CD4-positive, alpha-beta T cell (primary cell): ENCODE measurements around the gene TMEM40. TPM values are rescaled to one million over a fixed set of nuclear protein-coding genes. Genes with fewer than 3 reads are reported as not detected.
"Not testable (repeated sequence)": the region's sequence is repeated elsewhere in the genome, so short reads cannot be mapped to it uniquely, and the experiment has no call there.

ENCODE experiments used
- ATAC-seq: fragments of 200-7000 bp; cut with Tn5 transposase; one replicate; pipeline ENCODE4 v1.10.0; 2022; ENCODE audit warnings: mild to moderate bottlenecking; ENCODE audit not compliant: poor library complexity
- CTCF ChIA-PET: fragments of 350-600 bp; sonication (Branson Sonifier 250); formaldehyde crosslinking; loops from one replicate; lab custom pipeline; 2021; ENCODE audit warnings: antibody characterized with exemption, inconsistent platforms; lab: Charles Lee
- POLR2A ChIA-PET: fragments of 350-600 bp; sonication (Branson Sonifier 250); formaldehyde crosslinking; loops from one replicate; lab custom pipeline; 2021; ENCODE audit warnings: antibody characterized with exemption, inconsistent platforms; lab: Charles Lee
- DNase-seq, 14 experiments: peaks; one replicate each; pipeline ENCODE4 v3.0.0-alpha.2; 2013 to 2020; ENCODE audit warnings: mixed read lengths in 2 of 14
- H3K27ac ChIP-seq, 2 donors: one replicate each; pipeline versions ENCODE4 v1.5.1 to v1.7.0; 2013; ENCODE audit warnings: low read length in 2 of 2, low read depth in 1 of 2, mild to moderate bottlenecking in 1 of 2
- H3K27me3 ChIP-seq, 2 experiments: 1 replicate in 1 of 2; 2 replicates in 1 of 2; pipeline versions ENCODE4 v1.6.1 to v1.7.0; 2013; ENCODE audit warnings: low read length in 2 of 2, control low read depth in 1 of 2, mild to moderate bottlenecking in 1 of 2, moderate library complexity in 1 of 2; ENCODE audit not compliant: insufficient read depth in 2 of 2, control insufficient read depth in 1 of 2
- H3K36me3 ChIP-seq: one replicate; pipeline ENCODE4 v1.6.1; 2013; ENCODE audit warnings: low read length, control low read depth; ENCODE audit not compliant: insufficient read depth
- H3K4me1 ChIP-seq: one replicate; pipeline ENCODE4 v1.6.1; 2013; ENCODE audit warnings: low read length, control low read depth; ENCODE audit not compliant: insufficient read depth
- H3K4me3 ChIP-seq: one replicate; pipeline ENCODE4 v1.5.1; 2013; ENCODE audit warnings: mild to moderate bottlenecking, low read length, moderate library complexity
- H3K9me3 ChIP-seq, 2 experiments: 1 replicate in 1 of 2; 2 replicates in 1 of 2; pipeline versions ENCODE4 v1.6.1 to v1.7.0; 2013; ENCODE audit warnings: low read length in 2 of 2, mild to moderate bottlenecking in 2 of 2, control low read depth in 1 of 2, moderate library complexity in 1 of 2; ENCODE audit not compliant: control insufficient read depth in 1 of 2, insufficient read depth in 1 of 2
- H3K27ac Mint-ChIP-seq: one replicate; pipeline ENCODE4 v1.8.0; 2020; ENCODE audit warnings: mixed read lengths
- H3K27me3 Mint-ChIP-seq: one replicate; pipeline ENCODE4 v1.8.0; 2021; ENCODE audit warnings: mixed read lengths
- H3K36me3 Mint-ChIP-seq: one replicate; pipeline ENCODE4 v1.8.0; 2021; ENCODE audit warnings: low read depth, mixed read lengths
- H3K4me1 Mint-ChIP-seq: one replicate; pipeline ENCODE4 v1.8.0; 2021; ENCODE audit warnings: low read depth, mixed read lengths
- H3K4me3 Mint-ChIP-seq: one replicate; pipeline ENCODE4 v1.8.0; 2020; ENCODE audit warnings: mild to moderate bottlenecking, mixed read lengths
- H3K9me3 Mint-ChIP-seq: one replicate; pipeline ENCODE4 v1.8.0; 2020; ENCODE audit warnings: mixed read lengths
- CTCF ChIP-seq: fragments of 200-600 bp; IDR thresholded peaks from one replicate; pipeline ENCODE4 v1.8.0; 2022; ENCODE audit warnings: antibody characterized with exemption, mild to moderate bottlenecking
- intact Hi-C, 2 experiments: fragments of 100-400 bp; cut with DNase I in 1 of 2; cut with micrococcal nuclease in 1 of 2; formaldehyde crosslinking; loops; one replicate each; pipeline versions ENCODE4 v1.15.1 to v1.9.0; 2023 to 2025; cut with DNase I, micrococcal nuclease
- total RNA-seq, 174 experiments: library from RNA in 2 of 174; stranded (reverse) in 2 of 174; gene quantifications; one replicate each; pipeline ENCODE4 v1.2.3 and lab custom pipeline; 2021 to 2026

TMEM40 gene
- total RNA-seq, 2 experiments from 2014 or later, result not detected

GRCh38 chr3:12787346-12787745 lies 28.3 kb upstream of the TMEM40 start:
- intact Hi-C loops, result loop anchor here in 1 of 2 experiments (1.0 kb wide), 1 partner anchor 105 kb away; no protein-coding TSS in a partner anchor
- ATAC-seq, result not testable (repeated sequence)

GRCh38 chr3:12785096-12785495 lies 26.0 kb upstream of the TMEM40 start:
- no peaks in the 10 kb centered on the region for H3K36me3 Mint-ChIP-seq
- no peaks in the 10 kb centered on the region for H3K27me3 ChIP-seq
- intact Hi-C loops, result no loop called here
- H3K4me1 Mint-ChIP-seq, result no peaks in the 10 kb centered on the region
- no peak for ATAC-seq
- no peak for DNase-seq
- ChIA-PET POLR2A (no interaction called here), CTCF (no interaction called here)
- H3K9me3 ChIP-seq, result no peaks in the 10 kb centered on the region
- H3K27me3 Mint-ChIP-seq, result peaks cover 45% of the 10 kb centered on the region
- no peak overlapping the region for H3K27ac Mint-ChIP-seq
- no peak overlapping the region for H3K4me3 Mint-ChIP-seq
- no peak overlapping the region for H3K27ac ChIP-seq
- H3K36me3 ChIP-seq, result no peaks in the 10 kb centered on the region
- no peaks in the 10 kb centered on the region for H3K4me1 ChIP-seq
- no peak overlapping the region for H3K4me3 ChIP-seq
- H3K9me3 Mint-ChIP-seq, result no peaks in the 10 kb centered on the region
- no peak for TF ChIP-seq CTCF

More at GRCh38 chr3:12787346-12787745, 28.3 kb upstream of the TMEM40 start:
- CTCF ChIA-PET, result interaction anchor here (0.6 to 2.2 kb wide), 5 partner anchors 9 to 65 kb away, joined by 3 to 15 read pairs (median 3); partner anchors contain the start of genes CAND2 and RPL32
- not testable (repeated sequence) for H3K27ac Mint-ChIP-seq, H3K4me3 Mint-ChIP-seq, H3K4me1 ChIP-seq, H3K4me3 ChIP-seq, H3K27me3 ChIP-seq, H3K36me3 ChIP-seq, H3K27ac ChIP-seq, H3K36me3 Mint-ChIP-seq, H3K9me3 ChIP-seq, H3K9me3 Mint-ChIP-seq, H3K4me1 Mint-ChIP-seq
- peak; percentile 50 for TF ChIP-seq CTCF
- peaks cover 30% of the 10 kb centered on the region for H3K27me3 Mint-ChIP-seq
- peak; percentile 33 to 77 (median 56) for DNase-seq
- POLR2A ChIA-PET, result interaction anchor here (1.0 to 1.3 kb wide), 2 partner anchors 23 to 54 kb away, joined by 3 to 6 read pairs; partner anchors contain the start of gene RPL32

GRCh38 chr3:12782172-12782815 lies 23.2 kb upstream of the TMEM40 start:
- DNase-seq (no peak), ATAC-seq (no peak)
- Histone ChIP-seq H3K36me3 (no peaks in the 10 kb centered on the region), H3K4me3 (no peak overlapping the region), H3K27me3 (no peaks in the 10 kb centered on the region), H3K4me1 (no peaks in the 10 kb centered on the region), H3K9me3 (no peaks in the 10 kb centered on the region), H3K27ac (no peak overlapping the region)
- CTCF ChIA-PET, result no interaction called here
- no peak overlapping the region for H3K27ac Mint-ChIP-seq
- H3K4me1 Mint-ChIP-seq, result no peaks in the 10 kb centered on the region
- no peaks in the 10 kb centered on the region for H3K36me3 Mint-ChIP-seq
- peaks cover 51% of the 10 kb centered on the region for H3K27me3 Mint-ChIP-seq
- TF ChIP-seq CTCF, result no peak
- intact Hi-C loops, result no loop called here
- no peaks in the 10 kb centered on the region for H3K9me3 Mint-ChIP-seq
- H3K4me3 Mint-ChIP-seq, result no peak overlapping the region
- POLR2A ChIA-PET, result no interaction called here
